ENCODE measurements around the gene TARS1.
"Not testable (repeated sequence)": the region's sequence is repeated elsewhere in the genome, so short reads cannot be mapped to it uniquely, and the experiment has no call there.

TARS1 gene

GRCh38 chr5:33435893-33436490, 4.8 kb upstream of the TARS1 start:
- peak; percentile 76 for DNase-seq
- in situ Hi-C loops (cut with MboI; ENCODE audit: low pct_unique_long_range_greater_than_20kb, low sequenced_read_pairs), result not testable (repeated sequence)

- no peak for DNase-seq
- in situ Hi-C loops (cut with MboI; ENCODE audit: low pct_unique_long_range_greater_than_20kb, low sequenced_read_pairs), result no loop called here
Measured at GRCh38 chr5:33438996-33439395, 1.8 kb upstream of the TARS1 start.

- no peak for DNase-seq
- in situ Hi-C loops (cut with MboI; ENCODE audit: low pct_unique_long_range_greater_than_20kb, low sequenced_read_pairs), result no loop called here
Measured at GRCh38 chr5:33439905-33440481, 772 bp upstream of the TARS1 start.

- peak; percentile 72 for DNase-seq
- in situ Hi-C loops (cut with MboI; ENCODE audit: low pct_unique_long_range_greater_than_20kb, low sequenced_read_pairs), result no loop called here
Measured at GRCh38 chr5:33441241-33442177, 744 bp downstream of the TARS1 start.

GRCh38 chr5:33444542-33444941, 3.8 kb downstream of the TARS1 start:
- in situ Hi-C loops (cut with MboI; ENCODE audit: low pct_unique_long_range_greater_than_20kb, low sequenced_read_pairs), result no loop called here
- no peak for DNase-seq

- no peak for DNase-seq
- in situ Hi-C loops (cut with MboI; ENCODE audit: low pct_unique_long_range_greater_than_20kb, low sequenced_read_pairs), result no loop called here
Measured at GRCh38 chr5:33445798-33446197, 5.0 kb downstream of the TARS1 start.

GRCh38 chr5:33448118-33448517, 7.4 kb downstream of the TARS1 start:
- in situ Hi-C loops (cut with MboI; ENCODE audit: low pct_unique_long_range_greater_than_20kb, low sequenced_read_pairs), result no loop called here

GRCh38 chr5:33457126-33457525, 16.4 kb downstream of the TARS1 start:
- in situ Hi-C loops (cut with MboI; ENCODE audit: low pct_unique_long_range_greater_than_20kb, low sequenced_read_pairs), result no loop called here
- no peak for DNase-seq

More at GRCh38 chr5:33448118-33448517, 7.4 kb downstream of the TARS1 start:
- no peak for DNase-seq

- DNase-seq, result no peak
- in situ Hi-C loops (cut with MboI; ENCODE audit: low pct_unique_long_range_greater_than_20kb, low sequenced_read_pairs), result no loop called here
Measured at GRCh38 chr5:33457817-33458216, 17.1 kb downstream of the TARS1 start.

- in situ Hi-C loops (cut with MboI; ENCODE audit: low pct_unique_long_range_greater_than_20kb, low sequenced_read_pairs), result no loop called here
- no peak for DNase-seq
Measured at GRCh38 chr5:33460210-33460609, 19.4 kb downstream of the TARS1 start.

- in situ Hi-C loops (cut with MboI; ENCODE audit: low pct_unique_long_range_greater_than_20kb, low sequenced_read_pairs), result no loop called here
- DNase-seq, result no peak
Measured at GRCh38 chr5:33462456-33462855, 21.7 kb downstream of the TARS1 start.

GRCh38 chr5:33465120-33465519, 24.4 kb downstream of the TARS1 start:
- in situ Hi-C loops (cut with MboI; ENCODE audit: low pct_unique_long_range_greater_than_20kb, low sequenced_read_pairs), result no loop called here

GRCh38 chr5:33468775-33469435, 28.1 kb downstream of the TARS1 start:
- in situ Hi-C loops (cut with MboI; ENCODE audit: low pct_unique_long_range_greater_than_20kb, low sequenced_read_pairs), result no loop called here
- no peak for DNase-seq

More at GRCh38 chr5:33465120-33465519, 24.4 kb downstream of the TARS1 start:
- peak; percentile 74 for DNase-seq

- DNase-seq, result peak; percentile 40
- in situ Hi-C loops (cut with MboI; ENCODE audit: low pct_unique_long_range_greater_than_20kb, low sequenced_read_pairs), result no loop called here
Measured at GRCh38 chr5:33470544-33470943, 29.8 kb downstream of the TARS1 start.

- no peak for DNase-seq
- in situ Hi-C loops (cut with MboI; ENCODE audit: low pct_unique_long_range_greater_than_20kb, low sequenced_read_pairs), result no loop called here
Measured at GRCh38 chr5:33472805-33473409, 32.1 kb downstream of the TARS1 start.

- in situ Hi-C loops (cut with MboI; ENCODE audit: low pct_unique_long_range_greater_than_20kb, low sequenced_read_pairs), result no loop called here
- no peak for DNase-seq
Measured at GRCh38 chr5:33474004-33474403, 33.2 kb downstream of the TARS1 start.

- DNase-seq, result no peak
- in situ Hi-C loops (cut with MboI; ENCODE audit: low pct_unique_long_range_greater_than_20kb, low sequenced_read_pairs), result no loop called here
Measured at GRCh38 chr5:33474931-33475499, 34.2 kb downstream of the TARS1 start.

GRCh38 chr5:33475706-33476105, 34.9 kb downstream of the TARS1 start:
- in situ Hi-C loops (cut with MboI; ENCODE audit: low pct_unique_long_range_greater_than_20kb, low sequenced_read_pairs), result no loop called here
- DNase-seq, result peak; percentile 65

- DNase-seq, result no peak
- in situ Hi-C loops (cut with MboI; ENCODE audit: low pct_unique_long_range_greater_than_20kb, low sequenced_read_pairs), result no loop called here
Measured at GRCh38 chr5:33476992-33477391, 36.2 kb downstream of the TARS1 start.
